ENCODE results near the gene LCMT2. TPM values are rescaled to one million over a fixed set of nuclear protein-coding genes. Genes with fewer than 3 reads are reported as not detected.

Gene LCMT2
- total RNA-seq, 1 donor: 6.9 TPM

GRCh38 chr15:43279496-43279895, 50.9 kb downstream of the LCMT2 start:
- no peaks in the 10 kb centered on the region for H3K79me2 ChIP-seq (ENCODE audit: insufficient read depth, low read length)
- H3K4me3 ChIP-seq (ENCODE audit: insufficient read depth, low read length): no peak overlapping the region
- DNase-seq (ENCODE audit: insufficient read length, low spot score, missing footprints): no peak
- no peaks in the 10 kb centered on the region for H4K20me1 ChIP-seq (ENCODE audit: insufficient read depth, low read length)
- no peak overlapping the region for H3K4me2 ChIP-seq (ENCODE audit: insufficient read depth, low read length)
- no peaks in the 10 kb centered on the region for H3K36me3 ChIP-seq (ENCODE audit: insufficient read depth, low read length)
- H3K9me3 ChIP-seq (ENCODE audit: low read depth, low read length): no peaks in the 10 kb centered on the region
- H3K27ac ChIP-seq (ENCODE audit: low read depth, low read length): no peak overlapping the region
- no peaks in the 10 kb centered on the region for H3K4me1 ChIP-seq (ENCODE audit: insufficient read depth, low read length)
- no peak for TF ChIP-seq CTCF (IDR thresholded peaks at IDR 0.05; ENCODE audit: extremely low read depth, low read depth, low read length)
- H2AFZ ChIP-seq (ENCODE audit: low read length): no peak overlapping the region
- peaks cover 56% of the 10 kb centered on the region for H3K27me3 ChIP-seq (ENCODE audit: insufficient read depth, low read length)

- Histone ChIP-seq H3K4me2 (ENCODE audit: insufficient read depth, low read length) (no peak overlapping the region), H3K79me2 (ENCODE audit: insufficient read depth, low read length) (no peaks in the 10 kb centered on the region), H3K9me3 (ENCODE audit: low read depth, low read length) (no peaks in the 10 kb centered on the region), H3K27me3 (ENCODE audit: insufficient read depth, low read length) (peaks cover 56% of the 10 kb centered on the region), H3K27ac (ENCODE audit: low read depth, low read length) (no peak overlapping the region), H4K20me1 (ENCODE audit: insufficient read depth, low read length) (no peaks in the 10 kb centered on the region), H2AFZ (ENCODE audit: low read length) (no peak overlapping the region), H3K4me3 (ENCODE audit: insufficient read depth, low read length) (no peak overlapping the region), H3K4me1 (ENCODE audit: insufficient read depth, low read length) (no peaks in the 10 kb centered on the region), H3K36me3 (ENCODE audit: insufficient read depth, low read length) (no peaks in the 10 kb centered on the region)
- TF ChIP-seq CTCF (IDR thresholded peaks at IDR 0.05; ENCODE audit: extremely low read depth, low read depth, low read length): no peak
- no peak for DNase-seq (ENCODE audit: insufficient read length, low spot score, missing footprints)
Observed at GRCh38 chr15:43278869-43279268, 51.5 kb downstream of the LCMT2 start.

DNA sequence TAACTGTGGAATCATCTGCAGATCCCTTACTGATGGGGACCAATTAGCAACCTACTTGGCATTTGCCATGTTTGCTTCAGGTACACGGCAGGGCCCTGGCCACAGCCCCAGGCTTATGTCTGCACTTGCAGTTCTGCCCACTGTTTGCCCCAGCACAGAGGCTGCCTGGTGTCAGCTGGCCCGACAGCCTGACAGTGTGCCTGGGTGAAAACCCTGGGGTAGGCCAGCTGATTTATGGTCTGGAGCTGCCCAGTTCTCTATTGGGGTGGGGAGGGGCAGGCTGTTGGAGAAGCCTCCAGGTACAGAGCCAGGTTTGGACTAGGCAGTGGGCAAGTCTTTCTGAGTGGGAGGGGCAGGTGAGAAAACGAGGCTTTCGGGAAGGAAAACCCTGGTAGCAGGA, 52.5 kb downstream of the LCMT2 start:
- Histone ChIP-seq H3K79me2 (ENCODE audit: insufficient read depth, low read length) (no peaks in the 10 kb centered on the region), H3K4me1 (ENCODE audit: insufficient read depth, low read length) (no peaks in the 10 kb centered on the region), H3K36me3 (ENCODE audit: insufficient read depth, low read length) (no peaks in the 10 kb centered on the region), H4K20me1 (ENCODE audit: insufficient read depth, low read length) (no peaks in the 10 kb centered on the region), H3K27me3 (ENCODE audit: insufficient read depth, low read length) (peaks cover 56% of the 10 kb centered on the region), H3K4me3 (ENCODE audit: insufficient read depth, low read length) (no peak overlapping the region), H3K4me2 (ENCODE audit: insufficient read depth, low read length) (no peak overlapping the region), H3K9me3 (ENCODE audit: low read depth, low read length) (no peaks in the 10 kb centered on the region), H3K27ac (ENCODE audit: low read depth, low read length) (no peak overlapping the region), H2AFZ (ENCODE audit: low read length) (no peak overlapping the region)
- no peak for DNase-seq (ENCODE audit: insufficient read length, low spot score, missing footprints)
- no peak for TF ChIP-seq CTCF (IDR thresholded peaks at IDR 0.05; ENCODE audit: extremely low read depth, low read depth, low read length)

DNA sequence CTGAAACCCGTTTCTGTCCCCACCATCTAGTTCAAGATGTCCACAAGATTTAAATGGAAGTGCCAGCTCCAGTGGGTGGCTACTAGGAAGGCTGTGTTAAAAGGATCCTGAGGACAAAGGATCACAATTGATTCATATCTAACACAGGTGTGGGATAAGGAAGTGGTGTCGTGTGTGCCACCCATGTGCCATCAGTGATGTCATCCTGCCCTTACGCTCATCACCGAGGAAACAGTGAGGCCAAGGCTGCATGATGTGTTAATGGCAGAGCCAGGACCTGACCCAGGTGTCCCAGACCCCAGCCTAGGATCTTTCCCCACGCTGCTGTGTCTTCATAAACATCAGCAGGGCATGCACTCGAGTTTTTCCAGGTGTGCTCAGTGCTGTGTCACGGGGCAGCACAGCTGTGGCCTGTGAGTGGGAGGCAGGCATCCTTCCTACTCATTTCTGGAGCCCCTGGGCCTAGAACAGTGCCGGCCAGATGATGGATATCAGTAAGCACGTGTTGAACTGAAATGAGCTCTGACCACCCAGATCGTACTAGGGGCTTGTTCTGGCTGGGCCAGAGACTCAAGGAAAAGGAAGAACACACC, 53.0 kb downstream of the LCMT2 start:
- Histone ChIP-seq H3K9me3 (ENCODE audit: low read depth, low read length) (no peaks in the 10 kb centered on the region), H3K36me3 (ENCODE audit: insufficient read depth, low read length) (no peaks in the 10 kb centered on the region), H3K27ac (ENCODE audit: low read depth, low read length) (no peak overlapping the region), H2AFZ (ENCODE audit: low read length) (no peak overlapping the region), H3K27me3 (ENCODE audit: insufficient read depth, low read length) (peaks cover 56% of the 10 kb centered on the region), H3K4me1 (ENCODE audit: insufficient read depth, low read length) (no peaks in the 10 kb centered on the region), H3K4me3 (ENCODE audit: insufficient read depth, low read length) (no peak overlapping the region), H4K20me1 (ENCODE audit: insufficient read depth, low read length) (no peaks in the 10 kb centered on the region), H3K79me2 (ENCODE audit: insufficient read depth, low read length) (no peaks in the 10 kb centered on the region), H3K4me2 (ENCODE audit: insufficient read depth, low read length) (no peak overlapping the region)
- TF ChIP-seq CTCF (IDR thresholded peaks at IDR 0.05; ENCODE audit: extremely low read depth, low read depth, low read length): no peak
- DNase-seq (ENCODE audit: insufficient read length, low spot score, missing footprints): no peak

All from osteoblast (primary cell).